ENCODE measurements around the gene NOS3. TPM values are rescaled to one million over a fixed set of nuclear protein-coding genes. Genes with fewer than 3 reads are reported as not detected.

The NOS3 gene
- total and polyA plus RNA-seq, 2 of the 13 experiments (the other 11 are each of a cell fraction or from before 2014, with no cell fraction given), result 3.7 to 7.5 TPM

DNA sequence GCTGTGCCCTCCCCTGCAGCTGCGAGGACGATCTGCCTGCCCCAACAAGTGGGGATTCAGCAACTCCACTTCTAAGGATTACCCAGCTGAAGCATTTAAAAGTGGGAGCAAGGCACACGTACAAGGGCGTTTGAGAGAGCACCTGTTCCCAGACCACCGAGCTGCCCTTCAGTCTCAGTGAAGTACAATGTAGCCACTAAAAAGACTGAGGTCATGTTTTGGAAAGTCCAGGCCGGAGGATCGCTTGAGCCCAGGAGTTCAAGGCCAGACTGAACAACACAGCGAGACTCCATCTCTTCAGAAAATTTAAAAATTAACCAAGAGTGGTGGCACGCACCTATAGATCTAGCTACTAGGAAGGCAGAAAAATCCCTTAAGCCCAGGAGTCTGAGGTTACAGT is 14.7 kb downstream of the NOS3 start (continued):
- TF ChIP-seq RCOR2 (CRISPR knock-in tag; IDR thresholded peaks at IDR 0.05) (peak; percentile 69; the same call in 1 of the 2 replicates), HDAC2 (CRISPR knock-in tag; IDR thresholded peaks at IDR 0.05) (peak; percentile 76; the same call in 1 of the 2 replicates), ETV5 (CRISPR knock-in tag; IDR thresholded peaks at IDR 0.05; ENCODE audit: borderline replicate concordance) (peak; percentile 16; the same call in 1 of the 2 replicates), ZNF75D (CRISPR knock-in tag; IDR thresholded peaks at IDR 0.05; ENCODE audit: borderline replicate concordance) (no peak), PRDM15 (CRISPR knock-in tag; IDR thresholded peaks at IDR 0.05) (peak; percentile 98), ZNF788 (CRISPR knock-in tag; IDR thresholded peaks at IDR 0.05; ENCODE audit: borderline replicate concordance) (peak; percentile 42; the same call in 1 of the 2 replicates), MIXL1 (CRISPR knock-in tag; IDR thresholded peaks at IDR 0.05) (0 out of 2 replicates have a peak, but pooled peaks have one; percentile 36), SOX6 (IDR thresholded peaks at IDR 0.05) (no peak), SOX6 (CRISPR knock-in tag; IDR thresholded peaks at IDR 0.05) (peak; percentile 52), RXRB (CRISPR knock-in tag; IDR thresholded peaks at IDR 0.05; ENCODE audit: borderline replicate concordance) (peak; percentile 52; the same call in 1 of the 2 replicates)
